Measurements from ENCODE around the gene HLA-DPA1. TPM values are rescaled to one million over a fixed set of nuclear protein-coding genes. Genes with fewer than 3 reads are reported as not detected.

Gene HLA-DPA1
- total RNA-seq, 1 donor from 2014 or later = 2.8 TPM

GRCh38 chr6:33029328-33030184, 43.9 kb downstream of the HLA-DPA1 start:
- Mint-ChIP-seq H3K4me1 (no peaks in the 10 kb centered on the region), H3K27me3 (ENCODE audit: insufficient read depth, low read depth) (peaks cover 2% of the 10 kb centered on the region), H3K36me3 (no peaks in the 10 kb centered on the region), H3K4me3 (no peak overlapping the region), H3K27ac (no peak overlapping the region), H3K9me3 (peaks cover 1% of the 10 kb centered on the region)
- DNase-seq (ENCODE audit: low spot score) = no peak
- TF ChIP-seq, protein P1, sequence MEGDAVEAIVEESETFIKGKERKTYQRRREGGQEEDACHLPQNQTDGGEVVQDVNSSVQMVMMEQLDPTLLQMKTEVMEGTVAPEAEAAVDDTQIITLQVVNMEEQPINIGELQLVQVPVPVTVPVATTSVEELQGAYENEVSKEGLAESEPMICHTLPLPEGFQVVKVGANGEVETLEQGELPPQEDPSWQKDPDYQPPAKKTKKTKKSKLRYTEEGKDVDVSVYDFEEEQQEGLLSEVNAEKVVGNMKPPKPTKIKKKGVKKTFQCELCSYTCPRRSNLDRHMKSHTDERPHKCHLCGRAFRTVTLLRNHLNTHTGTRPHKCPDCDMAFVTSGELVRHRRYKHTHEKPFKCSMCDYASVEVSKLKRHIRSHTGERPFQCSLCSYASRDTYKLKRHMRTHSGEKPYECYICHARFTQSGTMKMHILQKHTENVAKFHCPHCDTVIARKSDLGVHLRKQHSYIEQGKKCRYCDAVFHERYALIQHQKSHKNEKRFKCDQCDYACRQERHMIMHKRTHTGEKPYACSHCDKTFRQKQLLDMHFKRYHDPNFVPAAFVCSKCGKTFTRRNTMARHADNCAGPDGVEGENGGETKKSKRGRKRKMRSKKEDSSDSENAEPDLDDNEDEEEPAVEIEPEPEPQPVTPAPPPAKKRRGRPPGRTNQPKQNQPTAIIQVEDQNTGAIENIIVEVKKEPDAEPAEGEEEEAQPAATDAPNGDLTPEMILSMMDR (IDR thresholded peaks at IDR 0.05) = no peak
- TF ChIP-seq EZH2 (IDR thresholded peaks at IDR 0.05) (no peak), EZH2phosphoT487 (IDR thresholded peaks at IDR 0.05) (no peak)
- Histone ChIP-seq H3K4me1 (no peaks in the 10 kb centered on the region), H3K79me2 (ENCODE audit: low read depth) (no peaks in the 10 kb centered on the region), H4K20me1 (ENCODE audit: low read depth) (no peaks in the 10 kb centered on the region), H2AFZ (replicated peaks) (no peak overlapping the region), H3K27ac (no peak overlapping the region), H3K27me3 (peaks cover 17% of the 10 kb centered on the region), H3K36me3 (no peaks in the 10 kb centered on the region), H3K9me3 (ENCODE audit: low read depth) (no peaks in the 10 kb centered on the region), H3K9ac (no peak overlapping the region), H3F3A (ENCODE audit: low read depth) (no peaks in the 10 kb centered on the region), H3K4me2 (no peak overlapping the region), H3K4me3 (no peak overlapping the region)

GRCh38 chr6:33028220-33028849, 45.1 kb downstream of the HLA-DPA1 start:
- DNase-seq (ENCODE audit: low spot score) = no peak
- Mint-ChIP-seq H3K4me3 (no peak overlapping the region), H3K36me3 (no peaks in the 10 kb centered on the region), H3K27ac (no peak overlapping the region), H3K9me3 (no peaks in the 10 kb centered on the region), H3K27me3 (ENCODE audit: insufficient read depth, low read depth) (peaks cover 2% of the 10 kb centered on the region), H3K4me1 (no peaks in the 10 kb centered on the region)
- no peak overlapping the region for H3K27ac ChIP-seq
- H3K4me1 ChIP-seq = no peaks in the 10 kb centered on the region
- no peaks in the 10 kb centered on the region for H4K20me1 ChIP-seq (ENCODE audit: low read depth)
- no peaks in the 10 kb centered on the region for H3K79me2 ChIP-seq (ENCODE audit: low read depth)
- H3F3A ChIP-seq (ENCODE audit: low read depth) = no peaks in the 10 kb centered on the region
- TF ChIP-seq EZH2 (IDR thresholded peaks at IDR 0.05) = no peak
- TF ChIP-seq, protein P1 (IDR thresholded peaks at IDR 0.05) = no peak
- no peak for TF ChIP-seq EZH2phosphoT487 (IDR thresholded peaks at IDR 0.05)
- no peak overlapping the region for H2AFZ ChIP-seq (replicated peaks)
- H3K27me3 ChIP-seq = peaks cover 17% of the 10 kb centered on the region
- no peak overlapping the region for H3K9ac ChIP-seq
- H3K4me2 ChIP-seq = no peak overlapping the region
- no peaks in the 10 kb centered on the region for H3K36me3 ChIP-seq
- no peaks in the 10 kb centered on the region for H3K9me3 ChIP-seq (ENCODE audit: low read depth)
- H3K4me3 ChIP-seq = no peak overlapping the region

GRCh38 chr6:33024521-33024920, 48.9 kb downstream of the HLA-DPA1 start:
- DNase-seq (ENCODE audit: low spot score) = no peak

More at GRCh38 chr6:33024521-33024920, 48.9 kb downstream of the HLA-DPA1 start:
- H3K4me2 ChIP-seq = no peak overlapping the region
- no peaks in the 10 kb centered on the region for H3F3A ChIP-seq (ENCODE audit: low read depth)
- Mint-ChIP-seq H3K4me1 (no peaks in the 10 kb centered on the region), H3K27me3 (ENCODE audit: insufficient read depth, low read depth) (peaks cover 4% of the 10 kb centered on the region), H3K36me3 (no peaks in the 10 kb centered on the region), H3K27ac (no peak overlapping the region), H3K9me3 (no peaks in the 10 kb centered on the region), H3K4me3 (no peak overlapping the region)
- peaks cover 17% of the 10 kb centered on the region for H3K27me3 ChIP-seq
- H3K79me2 ChIP-seq (ENCODE audit: low read depth) = no peaks in the 10 kb centered on the region
- no peak overlapping the region for H3K9ac ChIP-seq
- no peaks in the 10 kb centered on the region for H3K4me1 ChIP-seq
- H4K20me1 ChIP-seq (ENCODE audit: low read depth) = no peaks in the 10 kb centered on the region
- no peak overlapping the region for H3K4me3 ChIP-seq
- no peak overlapping the region for H3K27ac ChIP-seq
- no peak overlapping the region for H2AFZ ChIP-seq (replicated peaks)
- TF ChIP-seq EZH2phosphoT487 (IDR thresholded peaks at IDR 0.05) (no peak), EZH2 (IDR thresholded peaks at IDR 0.05) (no peak)
- TF ChIP-seq, protein P1 (IDR thresholded peaks at IDR 0.05) = no peak
- no peaks in the 10 kb centered on the region for H3K36me3 ChIP-seq
- H3K9me3 ChIP-seq (ENCODE audit: low read depth) = no peaks in the 10 kb centered on the region

Data from neural progenitor cell (in vitro differentiated cells).